K562 (cell line): Measurements from ENCODE around the gene NINJ2. TPM values are rescaled to one million over a fixed set of nuclear protein-coding genes. Genes with fewer than 3 reads are reported as not detected.

ENCODE experiments used
- ATAC-seq: fragments of 200-7000 bp; cut with Tn5 transposase; 3 replicates; pipeline ENCODE4 v1.9.1; 2020; ENCODE audit warnings: moderate library complexity
- BruUV-seq: library from RNA; stranded (reverse); fragments of 400-500 nt; replicated peaks from 2 replicates; lab custom pipeline; 2021; lab: Mats Ljungman, UMichigan
- CTCF ChIA-PET: fragments of 300-600 bp; formaldehyde crosslinking; extraction: SDS; loops from one replicate; lab custom pipeline; 2021; ENCODE audit warnings: low intra/inter-chr PET ratio; lab: Yijun Ruan, JAX
- POLR2A ChIA-PET: fragments of 300-600, 350-650 bp; sonication (Branson Sonifier 250); formaldehyde crosslinking; extraction: SDS; loops from one replicate; lab custom pipeline; 2021; ENCODE audit warnings: antibody characterized with exemption, inconsistent platforms; lab: Yijun Ruan, JAX
- DNase-seq, 4 experiments: peaks; one replicate each; pipeline versions ENCODE4 v3.0.0 to v3.0.0-alpha.2; 2011 to 2018; ENCODE audit warnings: low spot score in 3 of 4, mixed read lengths in 3 of 4; ENCODE audit errors: extremely low read depth in 1 of 4
- FAIRE-seq: peaks from 2 replicates; lab custom pipeline; 2011; peaks lifted over from hg19 to GRCh38; lab: Jason Lieb, UNC
- H2AFZ ChIP-seq: 2 replicates; pipeline ENCODE4 v1.6.0; 2011; ENCODE audit warnings: low read depth, low read length, control low read depth, inconsistent platforms
- H3K27ac ChIP-seq: fragments of 200-600 bp; 3 replicates; pipeline ENCODE4 v1.8.0; 2011; ENCODE audit warnings: low read depth, mild to moderate bottlenecking, control low read depth, inconsistent platforms, low read length, moderate library complexity, mixed read lengths; ENCODE audit errors: extremely low read depth
- H3K27me3 ChIP-seq, 2 experiments: fragments of 300-600 bp in 1 of 2; 2 replicates in 1 of 2; 3 replicates in 1 of 2; pipeline versions ENCODE4 v1.6.0 to v1.8.0; 2011; ENCODE audit warnings: inconsistent platforms in 2 of 2, low read length in 2 of 2, mild to moderate bottlenecking in 1 of 2, mixed read lengths in 1 of 2, moderate library complexity in 1 of 2; ENCODE audit not compliant: control insufficient read depth in 2 of 2, insufficient read depth in 2 of 2
- H3K36me3 ChIP-seq: fragments of 300-600 bp; 3 replicates; pipeline ENCODE4 v1.8.0; 2011; ENCODE audit warnings: mild to moderate bottlenecking, low read length, inconsistent platforms; ENCODE audit not compliant: control insufficient read depth, insufficient read depth
- H3K4me1 ChIP-seq, 2 experiments: fragments of 200-600 bp in 1 of 2; replicated peaks in 1 of 2; 2 replicates in 1 of 2; 3 replicates in 1 of 2; pipeline versions ENCODE4 v1.5.1 to v1.8.0; 2011; ENCODE audit warnings: inconsistent platforms in 2 of 2, low read length in 2 of 2, mild to moderate bottlenecking in 1 of 2, mixed read lengths in 1 of 2, moderate library complexity in 1 of 2; ENCODE audit not compliant: control insufficient read depth in 2 of 2, insufficient read depth in 2 of 2
- H3K4me2 ChIP-seq: 2 replicates; pipeline ENCODE4 v1.6.1; 2011; ENCODE audit warnings: low read length, control low read depth, inconsistent platforms, mixed read lengths; ENCODE audit not compliant: insufficient read depth
- H3K4me3 ChIP-seq: fragments of 200-600 bp; sonication (generic), shearing (Covaris generic); 2 replicates; pipeline ENCODE4 v1.5.1; 2016; ENCODE audit warnings: control low read depth, inconsistent platforms
- H3K79me2 ChIP-seq: fragments of 200-600 bp; 3 replicates; pipeline ENCODE4 v1.8.0; 2011; ENCODE audit warnings: low read length, inconsistent platforms; ENCODE audit not compliant: control insufficient read depth, insufficient read depth
- H3K9ac ChIP-seq, 2 experiments: 2 replicates each; pipeline versions ENCODE4 v1.6.0 to v1.6.1; 2011; ENCODE audit warnings: low read depth in 2 of 2, low read length in 2 of 2, control low read depth in 1 of 2, inconsistent platforms in 1 of 2, mild to moderate bottlenecking in 1 of 2, mixed read lengths in 1 of 2; ENCODE audit not compliant: insufficient read depth in 1 of 2
- H3K9me1 ChIP-seq: one replicate; pipeline ENCODE4 v1.6.0; 2011; ENCODE audit warnings: inconsistent platforms, mild to moderate bottlenecking, low read length, moderate library complexity; ENCODE audit not compliant: control insufficient read depth, insufficient read depth
- H3K9me3 ChIP-seq: replicated peaks from 2 replicates; pipeline ENCODE4 v1.5.1; 2011; ENCODE audit warnings: low read depth, low read length, inconsistent platforms; ENCODE audit not compliant: control insufficient read depth, insufficient read depth
- H4K20me1 ChIP-seq: replicated peaks from 2 replicates; pipeline ENCODE4 v1.6.1; 2011; ENCODE audit warnings: low read length, inconsistent platforms, mixed read lengths; ENCODE audit not compliant: control insufficient read depth, insufficient read depth
- CLOCK ChIP-seq: fragments of 250-450 bp; sonication (Bioruptor Pico); IDR thresholded peaks from 2 replicates; pipeline ENCODE4 v1.4.0; 2020; ENCODE audit warnings: mild to moderate bottlenecking, moderate library complexity, borderline replicate concordance
- ELK3 ChIP-seq: fragments of 450-650 bp; formaldehyde crosslinking; IDR thresholded peaks from 2 replicates; pipeline ENCODE4 v1.4.0; 2020; ENCODE audit warnings: mild to moderate bottlenecking
- HNRNPH1 ChIP-seq: fragments of 200-400 bp; formaldehyde crosslinking; optimal IDR thresholded peaks from 2 replicates; pipeline ENCODE3; 2017; ENCODE audit warnings: low read depth, mild to moderate bottlenecking, low read length, moderate library complexity
- KDM4B ChIP-seq, 2 experiments: fragments of 450-650 bp in 1 of 2; sonication (generic) in 1 of 2; IDR thresholded peaks; 2 replicates each; pipeline ENCODE4 v1.6.1; 2016 to 2017; ENCODE audit warnings: borderline replicate concordance in 2 of 2, antibody characterized with exemption in 1 of 2, low read depth in 1 of 2, mild to moderate bottlenecking in 1 of 2
- LCOR ChIP-seq: sonication (generic); formaldehyde crosslinking; IDR thresholded peaks from 2 replicates; pipeline ENCODE4 v1.8.0; 2022; ENCODE audit warnings: mild to moderate bottlenecking, missing genetic modification reagents
- MCM2 ChIP-seq: fragments of 450-650 bp; IDR thresholded peaks from 2 replicates; pipeline ENCODE4 v1.6.1; 2017; ENCODE audit warnings: low read depth, mild to moderate bottlenecking
- POLR3G ChIP-seq: IDR thresholded peaks from 2 replicates; pipeline ENCODE4 v1.6.1; 2011; ENCODE audit not compliant: insufficient read length, insufficient replicate concordance; ENCODE audit errors: extremely low read depth
- PRMT5 ChIP-seq: sonication (generic); formaldehyde crosslinking; IDR thresholded peaks from 2 replicates; pipeline ENCODE4 v1.5.0; 2020; ENCODE audit warnings: missing genetic modification reagents
- PTRF ChIP-seq: fragments of 450-650 bp; IDR thresholded peaks from 2 replicates; pipeline ENCODE4 v1.6.1; 2016; ENCODE audit warnings: mild to moderate bottlenecking, missing genetic modification characterization, missing compliant biosample characterization
- RBM14 ChIP-seq: fragments of 200-400 bp; formaldehyde crosslinking; IDR thresholded peaks from 2 replicates; pipeline ENCODE4 v1.6.1; 2018; ENCODE audit warnings: low read depth, mild to moderate bottlenecking, low read length, moderate library complexity, borderline replicate concordance; ENCODE audit not compliant: insufficient read depth
- SAP30 ChIP-seq: fragments of 200-600 bp; sonication (generic); IDR thresholded peaks from 2 replicates; pipeline ENCODE4 v1.6.1; 2012; ENCODE audit warnings: borderline replicate concordance, low read depth, mild to moderate bottlenecking, moderate library complexity, low read length, control low read depth, inconsistent platforms; ENCODE audit not compliant: insufficient read depth, poor library complexity, severe bottlenecking
- TARDBP ChIP-seq: fragments of 450-650 bp; IDR thresholded peaks from 2 replicates; pipeline ENCODE4 v1.6.1; 2016
- ZNF589 ChIP-seq: fragments of 200-800 bp; sonication (Bioruptor generic); IDR thresholded peaks from 2 replicates; pipeline ENCODE4 v1.6.1; 2016; ENCODE audit warnings: low read depth, missing genetic modification characterization, missing compliant biosample characterization
- ZNF740 ChIP-seq, 3 experiments: fragments of 200-800 bp in 1 of 3; sonication (Bioruptor generic) in 1 of 3; sonication (generic) in 1 of 3; formaldehyde crosslinking in 1 of 3; IDR thresholded peaks; 2 replicates each; pipeline versions ENCODE4 v1.6.1 to v1.8.0; 2016 to 2022; ENCODE audit warnings: mild to moderate bottlenecking in 2 of 3, missing compliant biosample characterization in 2 of 3, missing genetic modification characterization in 2 of 3, missing genetic modification reagents in 1 of 3
- ZSCAN29 ChIP-seq: fragments of 450-650 bp; IDR thresholded peaks from 2 replicates; pipeline ENCODE4 v1.6.1; 2017
- WGBS: fragments of 100-300 bp; shearing (Covaris generic); methylation state at CpG from one replicate; pipeline ENCODE4 v1.1.6; 2016; ENCODE audit warnings: low coverage, mixed read lengths; ENCODE audit not compliant: insufficient coverage; ENCODE audit errors: missing lambda C conversion rate; 5-methylcytosine and 5-hydroxymethylcytosine counted together
- in situ Hi-C: fragments of 300-500 bp; cut with MboI; formaldehyde crosslinking; loops from 4 replicates; pipeline ENCODE4 v1.15.0; 2018; ENCODE audit warnings: inconsistent platforms, mixed read lengths
- intact Hi-C: fragments of 100-400 bp; cut with micrococcal nuclease; formaldehyde crosslinking; loops from 2 replicates; pipeline ENCODE4 v1.14.2; 2022
- polyA plus RNA-seq, 8 experiments: library from polyadenylated mRNA; depleted of rRNA in 4 of 8; stranded (reverse) in 5 of 8; unstranded in 3 of 8; fragments of >200 nt; fragmentation: Nextera tagmentation in 2 of 8; fragmentation: Illumina TruSeq in 1 of 8; extraction: Ambion mirVana in 2 of 8; extraction: Trizol in 1 of 8; gene quantifications; 2 replicates each; pipeline versions ENCODE4 v1.2.1 to v1.2.3, GENCODE V29; 2011 to 2014; ENCODE audit warnings: inconsistent platforms in 1 of 8, missing spikeins in 1 of 8
- total RNA-seq, 7 experiments: library from RNA; depleted of rRNA in 6 of 7; stranded (reverse); fragments of >200 nt in 6 of 7; fragmentation: Illumina TruSeq in 2 of 7; extraction: Trizol in 2 of 7; gene quantifications; 2 replicates each; pipeline versions ENCODE4 v1.2.1 to v1.2.3, GENCODE V29; 2011 to 2021; ENCODE audit warnings: low replicate concordance in 1 of 7

NINJ2 gene
- total and polyA plus RNA-seq, 9 of the 15 experiments (the other 6 are each of a cell fraction or from before 2014, with no cell fraction given) = 2.6 to 16.0 (median 4.5) TPM

GRCh38 chr12:583251-583869 is 79.9 kb downstream of the NINJ2 start:
- no peak overlapping the region for H3K9ac ChIP-seq
- FAIRE-seq (no peak), DNase-seq (no peak), ATAC-seq (no peak)
- no peak overlapping the region for H2AFZ ChIP-seq
- H3K36me3 ChIP-seq = no peaks in the 10 kb centered on the region
- peaks cover 1% of the 10 kb centered on the region; the same call in 1 of the 2 replicates for H3K9me3 ChIP-seq
- no peak overlapping the region for H3K4me2 ChIP-seq
- BruUV-seq = no TSS peak
- ChIA-PET POLR2A (no interaction called here), CTCF (no interaction called here)
- H3K79me2 ChIP-seq = no peaks in the 10 kb centered on the region
- H3K4me3 ChIP-seq = no peak overlapping the region
- in situ Hi-C loops = no loop called here
- no peaks in the 10 kb centered on the region for H3K27me3 ChIP-seq
- intact Hi-C loops = no loop called here
- 62% methylated on average over 7 of the region's 13 CpGs for WGBS
- no peaks in the 10 kb centered on the region for H3K9me1 ChIP-seq
- H3K4me1 ChIP-seq = peaks cover 24 to 27% of the 10 kb centered on the region in 2 experiments; a peak in 4 of 5 replicates
- no peak overlapping the region for H3K27ac ChIP-seq
- H4K20me1 ChIP-seq = no peaks in the 10 kb centered on the region
- TF ChIP-seq TARDBP (no peak), ZNF740 (CRISPR knock-in tag; IDR thresholded peaks at IDR 0.05) (no peak), ZNF740 (tag; IDR thresholded peaks at IDR 0.05) (no peak), HNRNPH1 (no peak), RBM14 (no peak), PTRF (tag) (no peak), ZSCAN29 (no peak), ZNF589 (no peak), KDM4B (IDR thresholded peaks at IDR 0.05; ENCODE audit: borderline replicate concordance in 2 of 2, low read depth in 1 of 2) (no peak), ELK3 (CRISPR knock-in tag) (no peak), CLOCK (CRISPR knock-in tag) (no peak), PRMT5 (CRISPR knock-in tag) (no peak), LCOR (no peak), MCM2 (no peak), POLR3G (no peak), SAP30 (no peak)
